HCEC 1CT (cell line): Measurements from ENCODE around the gene RPL32.
A peak's percentile ranks its signal among the peaks of the same experiment; 100 is the strongest.
"Not testable (repeated sequence)": the region's sequence is repeated elsewhere in the genome, so short reads cannot be mapped to it uniquely, and the experiment has no call there.

Experiments
- DNase-seq: peaks from one replicate; pipeline ENCODE4 v3.0.0-alpha.2; 2017

The RPL32 gene

DNA sequence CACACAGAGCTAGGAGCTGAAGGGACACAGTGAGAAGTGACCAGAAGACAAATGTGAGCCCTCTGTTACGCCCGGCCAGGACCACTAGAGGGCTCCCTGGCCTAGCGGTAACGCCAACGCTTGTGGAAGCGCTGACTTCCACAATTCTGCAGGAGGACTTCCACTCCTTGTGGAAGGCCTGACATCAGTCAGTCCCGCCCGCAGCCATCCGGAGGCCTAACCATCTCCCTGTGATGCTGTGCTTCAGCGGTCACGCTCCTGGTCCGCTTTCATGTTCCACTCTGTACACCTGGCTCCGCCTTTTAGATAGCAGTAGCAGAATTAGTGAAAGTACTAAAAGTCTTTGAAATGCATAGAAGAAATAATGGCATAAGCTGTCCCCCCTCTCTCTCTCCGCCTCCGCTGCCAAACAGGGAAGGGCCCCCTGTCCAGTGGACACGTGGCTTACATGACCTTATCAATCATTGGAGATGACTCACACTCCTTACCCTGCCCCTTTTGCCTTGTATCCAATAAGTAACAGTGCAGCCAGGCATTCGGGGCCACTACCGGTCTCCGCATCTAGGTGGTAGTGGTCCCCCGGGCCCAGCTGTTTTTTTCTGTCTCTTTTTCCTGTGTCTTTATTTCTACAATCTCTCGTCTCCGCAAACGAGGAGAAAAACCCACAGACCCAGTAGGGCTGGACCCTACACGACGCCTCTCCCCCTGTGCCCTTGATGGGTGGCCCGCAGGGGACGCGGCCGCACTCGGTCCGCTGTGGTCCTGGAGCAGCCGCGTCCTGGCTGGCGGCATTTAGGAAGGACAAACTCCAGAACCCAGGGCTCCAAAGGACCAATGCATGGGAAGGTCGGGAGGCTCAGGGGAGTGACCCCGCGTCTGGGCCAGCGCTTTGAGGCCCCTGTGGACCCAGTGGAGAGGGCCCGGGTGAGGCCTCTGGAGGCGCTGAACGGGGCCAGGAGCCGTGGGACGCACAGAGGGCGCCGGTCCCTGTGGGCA lies 27.0 kb upstream of the RPL32 start:
- peak; percentile 78 for DNase-seq

- DNase-seq = no peak
Measured at GRCh38 chr3:12866836-12867235, 25.5 kb upstream of the RPL32 start.

GRCh38 chr3:12865271-12865670 lies 23.9 kb upstream of the RPL32 start:
- no peak for DNase-seq

GRCh38 chr3:12862387-12862786 lies 21.0 kb upstream of the RPL32 start:
- DNase-seq = no peak

DNA sequence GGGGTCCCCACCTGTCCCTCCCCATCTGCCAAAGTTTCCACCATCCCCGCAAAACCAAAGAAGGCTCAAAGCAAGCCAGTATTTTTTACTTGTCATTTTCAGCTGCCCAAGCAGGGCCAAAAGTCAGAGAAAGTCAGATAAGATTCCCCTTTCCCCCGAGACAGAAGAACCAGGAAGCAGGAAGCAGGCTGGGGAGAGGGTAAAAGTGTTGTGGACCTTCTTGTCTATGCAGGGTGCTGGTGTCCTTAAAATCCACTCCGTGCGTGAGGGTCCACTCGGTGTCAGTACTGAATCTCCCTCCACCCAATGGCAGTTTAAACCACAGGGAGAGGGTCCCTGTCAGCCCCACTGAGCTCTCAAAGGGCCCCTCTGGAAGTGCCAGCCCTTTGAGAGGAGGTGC lies 20.2 kb upstream of the RPL32 start:
- no peak for DNase-seq

DNA sequence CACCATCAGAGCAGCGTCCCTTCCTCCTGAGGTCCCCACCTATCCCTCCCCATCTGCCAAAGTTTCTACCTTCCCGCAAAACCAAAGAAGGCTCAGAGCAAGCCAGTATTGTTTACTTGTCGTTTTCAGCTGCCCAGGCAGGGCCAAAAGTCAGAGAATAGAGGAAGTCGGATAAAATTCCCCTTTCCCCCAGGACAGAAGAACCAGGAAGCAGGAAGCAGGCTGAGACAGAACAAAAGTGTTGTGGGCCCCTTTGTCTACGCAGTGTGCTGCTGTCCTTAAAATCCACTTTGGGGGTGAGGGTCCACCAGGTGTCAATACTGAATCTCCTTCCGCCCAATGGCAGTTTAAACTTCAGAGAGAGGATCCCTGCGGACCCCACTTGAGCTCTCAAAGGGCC lies 18.5 kb upstream of the RPL32 start:
- no peak for DNase-seq

- DNase-seq = no peak
Measured at GRCh38 chr3:12856626-12857025, 15.3 kb upstream of the RPL32 start.

DNA sequence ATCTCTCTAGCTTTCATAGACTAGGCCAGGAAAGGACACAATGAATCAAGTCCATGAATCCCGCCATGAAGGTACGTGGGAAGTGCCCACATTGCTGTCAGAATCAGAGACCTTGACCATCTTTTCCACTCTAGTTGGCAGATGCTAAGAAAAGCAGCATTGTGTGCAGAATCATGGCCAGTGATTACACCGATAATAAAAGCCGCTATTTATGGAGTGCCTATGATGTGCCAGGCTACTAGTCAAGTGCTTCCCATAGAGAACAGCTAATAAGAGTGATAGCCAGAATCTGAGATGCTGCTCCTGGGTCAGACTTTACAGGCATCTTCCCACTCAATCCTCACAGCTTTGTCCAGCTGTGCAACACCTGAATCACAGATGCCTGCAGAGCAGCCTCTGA lies 13.2 kb upstream of the RPL32 start:
- DNase-seq = no peak

- DNase-seq = not testable (repeated sequence)
Measured at GRCh38 chr3:12853847-12854246, 12.5 kb upstream of the RPL32 start.

DNA sequence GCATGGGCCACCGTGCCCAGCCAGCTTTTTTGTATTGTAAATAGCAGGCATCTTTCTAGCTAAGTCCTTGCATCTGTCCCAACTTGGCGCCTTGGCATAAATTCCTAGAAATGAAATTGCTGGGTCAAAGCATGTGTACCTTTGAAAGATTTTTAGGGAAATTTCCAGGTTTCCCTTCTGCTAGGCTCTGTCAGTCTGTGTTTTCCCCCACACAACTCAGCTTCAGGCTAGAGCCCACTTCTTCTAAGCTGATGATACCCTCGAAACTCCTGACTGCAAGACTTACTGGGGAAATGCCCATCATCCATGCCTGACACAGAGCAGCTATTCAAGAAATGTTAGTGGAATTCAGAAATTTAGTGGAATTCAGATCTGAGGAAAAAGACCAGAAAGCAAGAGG lies 10.8 kb upstream of the RPL32 start:
- no peak for DNase-seq

DNA sequence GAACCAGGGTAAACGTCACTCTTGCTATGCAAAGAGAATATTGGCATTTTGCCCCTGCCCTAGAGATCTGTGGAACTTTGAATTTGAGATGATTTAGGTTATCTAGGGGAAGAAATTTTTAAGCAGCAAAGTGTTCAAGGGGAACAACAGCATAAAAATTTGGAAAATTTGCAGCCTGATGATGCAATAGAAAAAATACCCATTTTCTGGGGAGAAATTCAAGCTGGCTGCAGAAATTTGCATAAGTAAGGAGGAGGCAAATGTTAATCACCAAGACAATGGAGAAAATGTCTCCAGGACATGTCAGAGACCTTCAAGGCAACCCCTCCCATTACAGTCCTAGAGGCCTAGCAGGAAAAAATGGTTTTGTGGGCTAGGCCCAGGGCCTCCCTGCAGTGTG lies 4.4 kb upstream of the RPL32 start:
- DNase-seq = no peak

GRCh38 chr3:12842469-12842868 lies 1.1 kb upstream of the RPL32 start:
- no peak for DNase-seq

DNA sequence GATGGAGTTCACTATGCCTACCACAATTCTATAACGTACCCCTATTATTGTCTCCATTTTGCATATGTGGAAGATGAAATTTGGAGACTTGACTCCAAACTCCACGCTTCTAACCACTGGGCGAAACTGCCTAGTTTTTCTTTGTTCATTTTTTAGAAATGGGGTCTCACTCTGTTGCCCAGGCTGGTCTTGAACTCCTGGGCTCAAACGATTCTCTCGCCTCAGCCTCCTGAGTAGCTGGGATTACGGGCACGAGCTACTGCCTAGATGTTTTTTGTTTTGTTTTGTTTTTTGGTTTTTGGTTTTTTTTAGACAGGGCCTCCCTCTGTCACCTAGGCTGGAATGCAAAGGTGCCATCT lies 584 bp upstream of the RPL32 start:
- DNase-seq = no peak

- no peak for DNase-seq
Measured at GRCh38 chr3:12840591-12841148, 695 bp downstream of the RPL32 start.

GRCh38 chr3:12840148-12840547 lies 1.2 kb downstream of the RPL32 start:
- DNase-seq = not testable (repeated sequence)

GRCh38 chr3:12839156-12839946 lies 2.0 kb downstream of the RPL32 start:
- DNase-seq = no peak

DNA sequence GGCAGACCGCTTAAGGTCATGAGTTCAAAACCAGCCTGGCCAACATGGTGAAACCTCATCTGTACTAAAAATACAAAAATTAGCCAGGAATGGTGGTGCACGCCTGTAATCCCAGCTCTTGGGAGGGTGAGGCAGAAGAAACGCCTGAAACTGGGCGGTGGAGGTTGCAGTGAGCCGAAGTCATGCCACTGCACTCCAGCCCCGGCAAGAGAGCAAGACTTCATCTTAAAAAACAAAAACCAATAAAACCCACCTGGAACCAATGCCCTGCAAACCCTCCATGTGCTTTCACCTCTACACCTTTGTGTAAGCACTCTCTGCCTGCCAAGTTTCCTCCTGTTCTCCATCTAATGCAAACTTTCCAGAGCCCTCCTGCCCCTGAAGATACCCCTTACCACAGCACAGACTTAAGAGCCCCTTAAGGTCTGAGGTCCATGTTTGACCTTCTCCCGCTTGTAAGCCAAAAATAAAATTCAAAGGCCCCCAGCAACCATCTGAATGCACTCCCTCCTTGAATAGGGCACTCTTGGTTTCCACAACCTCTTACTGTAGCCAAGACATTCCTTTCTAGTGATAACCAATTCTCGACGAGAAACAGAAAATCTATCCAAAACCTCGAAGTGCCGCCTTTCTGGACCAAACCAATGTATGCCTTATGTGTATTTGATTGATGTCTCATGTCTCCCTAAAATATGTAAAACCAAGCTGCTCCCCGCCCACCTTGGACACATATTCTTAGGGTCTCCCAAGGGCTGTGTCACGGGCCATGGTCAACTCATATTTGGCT lies 3.0 kb downstream of the RPL32 start:
- DNase-seq = no peak

DNA sequence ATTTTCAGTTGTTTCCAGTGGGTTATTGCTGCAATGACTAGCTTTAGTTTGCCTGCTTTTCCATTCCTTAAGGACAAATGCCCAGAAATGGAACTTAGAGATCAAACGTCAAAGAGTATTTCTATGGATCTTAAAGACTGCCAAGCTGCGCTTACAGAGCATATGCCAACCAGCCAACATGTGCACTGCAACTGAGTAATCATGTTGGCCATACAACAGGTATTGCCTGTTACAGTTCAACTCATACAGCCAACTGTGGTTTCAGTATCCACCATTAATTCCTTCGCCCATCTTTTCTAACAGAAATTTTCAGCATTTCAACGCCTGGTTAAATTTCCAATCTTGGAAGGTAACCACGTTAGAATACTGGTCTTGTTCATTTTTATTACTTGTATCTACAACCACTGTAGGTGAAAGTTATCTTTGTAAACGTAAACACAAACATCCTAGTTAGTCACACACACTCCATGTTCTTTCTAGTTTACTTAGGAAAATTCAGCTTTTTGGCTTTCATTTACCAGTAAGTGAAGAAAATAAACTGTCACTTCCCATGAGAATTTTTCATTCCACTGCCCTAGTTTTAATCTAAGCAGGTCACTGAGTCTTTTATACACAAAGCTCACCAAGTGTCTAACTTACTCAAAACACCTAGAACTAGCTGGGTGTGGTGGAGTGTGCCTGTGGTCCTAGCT lies 3.9 kb downstream of the RPL32 start:
- no peak for DNase-seq

GRCh38 chr3:12835052-12835665 lies 6.2 kb downstream of the RPL32 start:
- DNase-seq = no peak

DNA sequence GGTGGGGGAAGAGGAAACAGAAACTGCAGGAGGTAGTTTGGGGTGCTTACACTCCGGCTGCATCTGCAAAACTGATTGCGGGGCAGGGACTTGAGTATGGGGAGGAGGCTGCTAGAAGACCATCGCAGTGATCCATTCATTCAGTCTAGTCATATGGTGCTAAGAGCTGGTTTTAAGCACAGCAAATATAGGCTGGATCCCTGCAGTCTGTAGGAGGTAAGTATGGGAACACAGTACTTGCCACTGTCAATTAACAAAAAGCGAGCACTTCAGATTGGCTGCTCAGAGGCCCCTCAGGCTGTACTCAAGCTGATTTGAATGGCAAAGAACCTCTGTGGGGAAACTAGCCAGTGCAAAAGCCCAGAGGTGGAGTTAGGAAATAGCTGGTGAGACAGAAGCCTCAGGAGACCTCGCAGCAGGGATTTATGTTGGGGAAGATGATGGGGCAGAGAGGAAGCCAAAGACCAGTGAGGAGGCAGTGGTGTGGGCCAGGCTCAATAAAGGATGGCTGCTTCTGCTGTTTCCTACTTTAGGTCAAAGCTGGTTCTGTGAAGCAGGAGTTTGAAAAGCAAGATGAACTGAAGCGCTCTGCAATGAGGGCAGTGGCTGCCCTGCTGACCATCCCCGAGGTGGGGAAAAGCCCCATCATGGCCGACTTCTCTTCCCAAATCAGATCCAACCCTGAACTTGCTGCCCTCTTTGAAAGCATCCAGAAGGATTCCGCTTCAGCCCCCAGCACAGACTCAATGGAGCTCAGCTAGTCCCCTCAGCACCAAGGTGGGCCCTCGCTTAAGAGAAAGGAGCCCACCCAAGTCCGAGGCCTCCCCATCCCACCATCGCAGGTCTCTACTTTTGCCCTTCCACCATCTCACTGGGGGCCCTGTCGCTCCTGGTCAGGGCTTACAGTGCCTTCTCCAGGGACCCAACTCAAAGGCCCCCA lies 7.9 kb downstream of the RPL32 start:
- no peak for DNase-seq
